Tibial nerve (tissue), 4 donors: Measurements from ENCODE around the gene AMFR. TPM values are rescaled to one million over a fixed set of nuclear protein-coding genes. Genes with fewer than 3 reads are reported as not detected.
"Not testable (repeated sequence)": the region's sequence is repeated elsewhere in the genome, so short reads cannot be mapped to it uniquely, and the experiment has no call there.

Experiments used
- DNase-seq, 2 donors: peaks; one replicate each; pipeline ENCODE4 v3.0.0-alpha.2; 2019; ENCODE audit warnings: low spot score in 2 of 2
- H3K27ac ChIP-seq, 4 donors: fragments of 200-600 bp; sonication (generic) in 3 of 4; one replicate each; pipeline ENCODE4 v1.5.1; 2017 to 2019; ENCODE audit warnings: mild to moderate bottlenecking in 1 of 4
- H3K27me3 ChIP-seq, 2 donors: fragments of 200-600 bp; sonication (generic) in 1 of 2; one replicate each; pipeline versions ENCODE4 v1.5.1 to v1.6.0; 2017 to 2019
- H3K36me3 ChIP-seq, 3 donors: fragments of 200-600 bp; sonication (generic); one replicate each; pipeline ENCODE4 v1.5.1; 2018 to 2019
- H3K4me1 ChIP-seq, 4 donors: fragments of 200-600 bp; sonication (generic) in 3 of 4; one replicate each; pipeline ENCODE4 v1.5.1; 2017 to 2019
- H3K4me3 ChIP-seq, 4 donors: fragments of 200-600 bp; sonication (generic) in 3 of 4; one replicate each; pipeline ENCODE4 v1.5.1; 2017 to 2019; ENCODE audit warnings: mild to moderate bottlenecking in 1 of 4, moderate library complexity in 1 of 4
- H3K9me3 ChIP-seq, 4 donors: fragments of 200-600 bp; sonication (generic) in 3 of 4; one replicate each; pipeline ENCODE4 v1.5.1; 2017 to 2019
- EP300 ChIP-seq, 2 donors: sonication (generic); formaldehyde crosslinking; IDR thresholded peaks; one replicate each; pipeline ENCODE4 v1.6.1; 2017; ENCODE audit warnings: antibody characterized with exemption in 2 of 2, mild to moderate bottlenecking in 1 of 2
- POLR2A ChIP-seq, 2 donors: fragments of 450-650 bp; IDR thresholded peaks; one replicate each; pipeline ENCODE4 v1.6.1; 2017; ENCODE audit warnings: antibody characterized with exemption in 2 of 2, mild to moderate bottlenecking in 2 of 2, moderate library complexity in 2 of 2
- WGBS, 2 donors: methylation state at CpG; one replicate each; pipeline ENCODE4 v1.1.5; 2018; 5-methylcytosine and 5-hydroxymethylcytosine counted together
- total RNA-seq, 4 donors: library from RNA; depleted of rRNA; stranded (reverse); fragments of >200 nt; gene quantifications; one replicate each; pipeline ENCODE4 v1.1.0, GENCODE V29; 2016
- TF ChIP-seq, protein P1 (sequence below), 5 experiments: fragments of 200-600 bp in 3 of 5; fragments of 450-650 bp in 2 of 5; sonication (generic) in 3 of 5; IDR thresholded peaks; one replicate each; pipeline ENCODE4 v1.5.1; 2016 to 2019; ENCODE audit warnings: antibody characterized with exemption in 5 of 5, mild to moderate bottlenecking in 3 of 5, moderate library complexity in 2 of 5

The AMFR gene
- total RNA-seq, 4 donors from 2014 or later = 263 to 334 (median 292) TPM

DNA sequence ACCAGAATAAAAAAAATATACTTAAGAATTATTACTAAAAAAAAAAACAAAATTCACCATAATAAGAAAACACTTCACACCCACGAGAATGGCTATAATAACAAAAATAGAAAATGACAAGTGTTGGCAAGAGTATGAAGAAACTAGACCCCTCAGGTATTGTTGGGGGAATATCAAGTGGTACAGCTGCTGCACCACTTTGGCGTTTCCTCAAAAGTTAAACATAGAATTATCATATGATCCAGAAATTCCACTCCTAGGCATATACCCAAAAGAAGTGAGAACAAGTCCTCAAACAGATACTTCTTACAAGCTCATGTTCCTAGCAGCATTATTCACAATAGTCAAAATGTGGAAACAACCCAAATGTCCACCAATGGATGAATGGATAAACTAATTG, 26.3 kb downstream of the AMFR start:
- peaks cover 2 to 64% (median 17%) of the 10 kb centered on the region in 3 donors for H3K36me3 ChIP-seq
- TF ChIP-seq, protein P1, sequence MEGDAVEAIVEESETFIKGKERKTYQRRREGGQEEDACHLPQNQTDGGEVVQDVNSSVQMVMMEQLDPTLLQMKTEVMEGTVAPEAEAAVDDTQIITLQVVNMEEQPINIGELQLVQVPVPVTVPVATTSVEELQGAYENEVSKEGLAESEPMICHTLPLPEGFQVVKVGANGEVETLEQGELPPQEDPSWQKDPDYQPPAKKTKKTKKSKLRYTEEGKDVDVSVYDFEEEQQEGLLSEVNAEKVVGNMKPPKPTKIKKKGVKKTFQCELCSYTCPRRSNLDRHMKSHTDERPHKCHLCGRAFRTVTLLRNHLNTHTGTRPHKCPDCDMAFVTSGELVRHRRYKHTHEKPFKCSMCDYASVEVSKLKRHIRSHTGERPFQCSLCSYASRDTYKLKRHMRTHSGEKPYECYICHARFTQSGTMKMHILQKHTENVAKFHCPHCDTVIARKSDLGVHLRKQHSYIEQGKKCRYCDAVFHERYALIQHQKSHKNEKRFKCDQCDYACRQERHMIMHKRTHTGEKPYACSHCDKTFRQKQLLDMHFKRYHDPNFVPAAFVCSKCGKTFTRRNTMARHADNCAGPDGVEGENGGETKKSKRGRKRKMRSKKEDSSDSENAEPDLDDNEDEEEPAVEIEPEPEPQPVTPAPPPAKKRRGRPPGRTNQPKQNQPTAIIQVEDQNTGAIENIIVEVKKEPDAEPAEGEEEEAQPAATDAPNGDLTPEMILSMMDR (IDR thresholded peaks at IDR 0.05) = no peak
- TF ChIP-seq EP300 (IDR thresholded peaks at IDR 0.05) (no peak), POLR2A (IDR thresholded peaks at IDR 0.05) (no peak)
- 67 to 78% methylated on average over 2 of the region's 2 CpGs for WGBS, 2 donors

DNA sequence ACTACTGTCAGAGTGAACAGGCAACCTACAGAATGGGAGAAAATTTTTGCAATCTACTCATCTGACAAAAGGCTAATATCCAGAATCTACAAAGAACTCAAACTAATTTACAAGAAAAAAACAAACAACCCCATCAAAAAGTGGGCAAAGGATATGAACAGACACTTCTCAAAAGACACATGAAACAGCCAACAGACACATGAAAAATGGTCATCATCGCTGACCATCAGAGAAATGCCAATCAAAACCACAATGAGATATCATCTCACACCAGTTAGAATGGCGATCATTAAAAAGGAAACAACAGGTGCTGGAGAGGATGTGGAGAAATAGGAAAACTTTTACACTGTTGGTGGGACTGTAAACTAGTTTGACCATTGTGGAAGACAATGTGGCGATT, 28.6 kb downstream of the AMFR start:
- H3K36me3 ChIP-seq = peaks cover 0 to 63% (median 6%) of the 10 kb centered on the region in 3 donors
- H3K27me3 ChIP-seq, H3K9me3 ChIP-seq, H3K27ac ChIP-seq, H3K4me3 ChIP-seq, DNase-seq, H3K4me1 ChIP-seq: not testable (repeated sequence)
- WGBS, 2 donors = 83 to 97% methylated on average over 3 of the region's 3 CpGs

More for the DNA sequence above, 26.3 kb downstream of the AMFR start:
- DNase-seq = no peak
- Histone ChIP-seq H3K4me1 (no peaks in the 10 kb centered on the region), H3K9me3 (no peaks in the 10 kb centered on the region), H3K4me3 (no peak overlapping the region), H3K27ac (no peak overlapping the region), H3K27me3 (no peaks in the 10 kb centered on the region)

DNA sequence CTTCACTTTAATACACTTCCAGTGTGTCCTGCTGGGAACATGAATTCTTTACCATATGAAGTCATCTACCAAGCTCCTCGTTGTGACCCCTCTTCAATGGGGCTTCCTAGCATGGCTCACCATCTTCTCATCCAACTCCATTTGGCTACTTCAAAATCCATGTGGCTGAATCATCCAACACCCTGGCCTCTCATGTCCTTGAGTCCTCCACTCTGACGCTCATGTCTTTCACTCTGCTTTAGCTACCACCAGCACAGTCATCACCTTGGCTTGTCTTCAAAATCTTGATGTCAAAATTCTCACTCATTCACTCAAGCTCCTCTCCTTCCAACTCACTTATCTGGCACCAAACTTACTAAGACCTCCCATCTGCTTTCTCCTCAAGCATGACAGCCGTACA, 35.8 kb downstream of the AMFR start:
- TF ChIP-seq EP300 (IDR thresholded peaks at IDR 0.05) = no peak
- TF ChIP-seq POLR2A (IDR thresholded peaks at IDR 0.05) = no peak
- TF ChIP-seq, protein P1 (IDR thresholded peaks at IDR 0.05) = no peak
- peaks cover 0 to 90% (median 19%) of the 10 kb centered on the region in 3 donors for H3K36me3 ChIP-seq
- WGBS, 2 donors = 86 to 89% methylated on average over 3 of the region's 3 CpGs
- no peaks in the 10 kb centered on the region for H3K27me3 ChIP-seq
- H3K4me1 ChIP-seq = no peaks in the 10 kb centered on the region
- H3K27ac ChIP-seq = no peak overlapping the region
- no peak for DNase-seq
- H3K4me3 ChIP-seq = no peak overlapping the region
- H3K9me3 ChIP-seq = no peaks in the 10 kb centered on the region

DNA sequence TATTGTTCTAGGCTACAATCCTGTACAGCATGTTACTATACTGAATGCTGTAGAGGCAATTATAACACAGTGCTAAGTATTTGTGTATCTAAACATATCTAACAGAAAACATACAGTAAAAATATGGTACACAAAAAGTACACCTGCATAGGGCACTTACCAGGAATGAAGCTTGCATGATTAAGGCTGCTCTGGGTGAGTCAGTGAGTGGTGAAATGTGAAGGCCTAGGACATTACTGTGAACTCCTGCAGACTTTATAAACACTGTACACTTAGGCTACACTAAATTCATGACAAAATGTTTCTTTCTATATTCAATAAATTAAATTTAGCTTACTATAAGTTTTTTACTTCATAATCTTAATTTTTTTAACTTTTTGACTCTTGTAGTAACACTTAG, 37.1 kb downstream of the AMFR start:
- TF ChIP-seq POLR2A (IDR thresholded peaks at IDR 0.05) = no peak
- TF ChIP-seq, protein P1 (IDR thresholded peaks at IDR 0.05) = no peak
- TF ChIP-seq EP300 (IDR thresholded peaks at IDR 0.05) = no peak
- no peak for DNase-seq
- no peak overlapping the region for H3K4me3 ChIP-seq
- peaks cover 0 to 96% (median 19%) of the 10 kb centered on the region in 3 donors for H3K36me3 ChIP-seq
- no peak overlapping the region for H3K27ac ChIP-seq
- H3K4me1 ChIP-seq = no peaks in the 10 kb centered on the region
- no peaks in the 10 kb centered on the region for H3K9me3 ChIP-seq
- no peaks in the 10 kb centered on the region for H3K27me3 ChIP-seq

DNA sequence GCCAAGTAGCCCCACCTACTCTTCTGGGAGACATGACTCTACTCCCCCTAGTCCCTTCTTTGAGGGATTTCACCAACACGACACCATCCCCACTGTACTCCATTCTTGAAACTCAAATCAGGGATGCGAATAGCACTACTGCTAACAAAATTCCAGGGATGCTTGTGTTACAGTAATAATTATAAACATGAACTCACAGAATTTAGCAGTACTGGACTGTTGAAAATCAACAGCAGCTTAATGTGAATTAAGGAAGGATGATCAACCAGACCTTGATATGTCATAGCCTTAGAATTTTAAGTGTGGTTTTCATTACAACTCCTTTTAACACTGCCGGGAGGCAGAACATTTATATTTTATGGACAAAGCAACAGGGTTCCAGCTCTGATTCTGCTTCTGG, 37.9 kb downstream of the AMFR start:
- WGBS, 2 donors = 79 to 90% methylated on average over 3 of the region's 3 CpGs
- no peak overlapping the region for H3K27ac ChIP-seq
- TF ChIP-seq, protein P1 (IDR thresholded peaks at IDR 0.05) = no peak
- TF ChIP-seq EP300 (IDR thresholded peaks at IDR 0.05) (no peak), POLR2A (IDR thresholded peaks at IDR 0.05) (no peak)
- no peak overlapping the region for H3K4me3 ChIP-seq
- H3K9me3 ChIP-seq = no peaks in the 10 kb centered on the region
- no peak for DNase-seq
- H3K27me3 ChIP-seq = no peaks in the 10 kb centered on the region
- no peaks in the 10 kb centered on the region for H3K4me1 ChIP-seq
- peaks cover 0 to 96% (median 19%) of the 10 kb centered on the region in 3 donors for H3K36me3 ChIP-seq
